Activated B cell treated with CpG ODN at 0.5 μM for 24 hours (primary cell): ENCODE data around the gene ZNF274. TPM values are rescaled to one million over a fixed set of nuclear protein-coding genes. Genes with fewer than 3 reads are reported as not detected.

Experiments used
- ATAC-seq: fragments of 200-7000 bp; cut with Tn5 transposase; one replicate; pipeline ENCODE4 v1.10.0; 2021; ENCODE audit warnings: low read depth, mild to moderate bottlenecking, moderate library complexity
- CTCF ChIA-PET: fragments of 350-600 bp; sonication (Branson Sonifier 250); formaldehyde crosslinking; loops from one replicate; lab custom pipeline; 2021; ENCODE audit warnings: antibody characterized with exemption; lab: Charles Lee
- POLR2A ChIA-PET: fragments of 350-600 bp; sonication (Branson Sonifier 250); formaldehyde crosslinking; loops from one replicate; lab custom pipeline; 2021; ENCODE audit warnings: antibody characterized with exemption; lab: Charles Lee
- DNase-seq: peaks from one replicate; pipeline ENCODE4 v3.0.0; 2022
- H3K27ac Mint-ChIP-seq: one replicate; pipeline ENCODE4 v1.8.0; 2020; ENCODE audit warnings: mixed read lengths
- H3K27me3 Mint-ChIP-seq: one replicate; pipeline ENCODE4 v1.8.0; 2021; ENCODE audit warnings: mixed read lengths
- H3K36me3 Mint-ChIP-seq: one replicate; pipeline ENCODE4 v1.8.0; 2021; ENCODE audit warnings: low read depth, mixed read lengths
- H3K4me1 Mint-ChIP-seq: one replicate; pipeline ENCODE4 v1.8.0; 2021; ENCODE audit warnings: mixed read lengths
- H3K4me3 Mint-ChIP-seq: one replicate; pipeline ENCODE4 v1.8.0; 2020; ENCODE audit warnings: mild to moderate bottlenecking, mixed read lengths
- H3K9me3 Mint-ChIP-seq: one replicate; pipeline ENCODE4 v1.8.0; 2020; ENCODE audit warnings: mixed read lengths
- CTCF ChIP-seq: fragments of 200-600 bp; IDR thresholded peaks from one replicate; pipeline ENCODE4 v1.8.0; 2022; ENCODE audit warnings: antibody characterized with exemption, mild to moderate bottlenecking
- intact Hi-C: fragments of 100-400 bp; cut with micrococcal nuclease; formaldehyde crosslinking; loops from one replicate; pipeline ENCODE4 v1.15.1; 2024
- total RNA-seq: library from RNA; stranded (reverse); gene quantifications from 2 replicates; pipeline ENCODE4 v1.2.3, GENCODE V29; 2022

ZNF274 gene
- total RNA-seq, 1 donor from 2014 or later: 50.3 TPM

DNA sequence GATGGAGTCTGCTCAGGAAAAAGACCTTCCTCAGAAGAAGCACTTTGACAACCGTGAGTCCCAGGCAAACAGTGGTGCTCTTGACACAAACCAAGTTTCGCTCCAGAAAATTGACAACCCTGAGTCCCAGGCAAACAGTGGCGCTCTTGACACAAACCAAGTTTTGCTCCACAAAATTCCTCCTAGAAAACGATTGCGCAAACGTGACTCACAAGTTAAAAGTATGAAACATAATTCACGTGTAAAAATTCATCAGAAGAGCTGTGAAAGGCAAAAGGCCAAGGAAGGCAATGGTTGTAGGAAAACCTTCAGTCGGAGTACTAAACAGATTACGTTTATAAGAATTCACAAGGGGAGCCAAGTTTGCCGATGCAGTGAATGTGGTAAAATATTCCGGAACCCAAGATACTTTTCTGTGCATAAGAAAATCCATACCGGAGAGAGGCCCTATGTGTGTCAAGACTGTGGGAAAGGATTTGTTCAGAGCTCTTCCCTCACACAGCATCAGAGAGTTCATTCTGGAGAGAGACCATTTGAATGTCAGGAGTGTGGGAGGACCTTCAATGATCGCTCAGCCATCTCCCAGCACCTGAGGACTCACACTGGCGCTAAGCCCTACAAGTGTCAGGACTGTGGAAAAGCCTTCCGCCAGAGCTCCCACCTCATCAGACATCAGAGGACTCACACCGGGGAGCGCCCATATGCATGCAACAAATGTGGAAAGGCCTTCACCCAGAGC is 29.6 kb downstream of the ZNF274 start:
- no peaks in the 10 kb centered on the region for H3K27me3 Mint-ChIP-seq

GRCh38 chr19:58213075-58213369 is 30.2 kb downstream of the ZNF274 start:
- no peaks in the 10 kb centered on the region for H3K27me3 Mint-ChIP-seq
- POLR2A ChIA-PET: no interaction called here

More for the DNA sequence above, 29.6 kb downstream of the ZNF274 start:
- intact Hi-C loops: no loop called here
- peak overlapping the region; percentile 12 for H3K27ac Mint-ChIP-seq
- peaks cover 65% of the 10 kb centered on the region for H3K36me3 Mint-ChIP-seq
- H3K4me3 Mint-ChIP-seq: no peak overlapping the region
- ATAC-seq (no peak), DNase-seq (no peak)
- H3K4me1 Mint-ChIP-seq: no peaks in the 10 kb centered on the region
- CTCF ChIA-PET: no interaction called here
- POLR2A ChIA-PET: no interaction called here
- peaks cover 67% of the 10 kb centered on the region for H3K9me3 Mint-ChIP-seq
- no peak for TF ChIP-seq CTCF

GRCh38 chr19:58217069-58217481 is 34.2 kb downstream of the ZNF274 start:
- peaks cover 22% of the 10 kb centered on the region for H3K36me3 Mint-ChIP-seq
- H3K4me1 Mint-ChIP-seq: no peaks in the 10 kb centered on the region
- DNase-seq: no peak
- ChIA-PET CTCF (no interaction called here), POLR2A (no interaction called here)
- intact Hi-C loops: no loop called here
- ATAC-seq: no peak
- H3K27ac Mint-ChIP-seq: no peak overlapping the region
- no peak overlapping the region for H3K4me3 Mint-ChIP-seq
- TF ChIP-seq CTCF: no peak
- H3K9me3 Mint-ChIP-seq: peaks cover 40% of the 10 kb centered on the region
- H3K27me3 Mint-ChIP-seq: no peaks in the 10 kb centered on the region

More at GRCh38 chr19:58213075-58213369, 30.2 kb downstream of the ZNF274 start:
- H3K27ac Mint-ChIP-seq: peak overlapping the region; percentile 12
- no peak overlapping the region for H3K4me3 Mint-ChIP-seq
- no peak for DNase-seq
- intact Hi-C loops: no loop called here
- no peaks in the 10 kb centered on the region for H3K4me1 Mint-ChIP-seq
- peaks cover 60% of the 10 kb centered on the region for H3K36me3 Mint-ChIP-seq
- H3K9me3 Mint-ChIP-seq: peaks cover 66% of the 10 kb centered on the region
- no peak for TF ChIP-seq CTCF
- ATAC-seq: no peak
- CTCF ChIA-PET: no interaction called here

DNA sequence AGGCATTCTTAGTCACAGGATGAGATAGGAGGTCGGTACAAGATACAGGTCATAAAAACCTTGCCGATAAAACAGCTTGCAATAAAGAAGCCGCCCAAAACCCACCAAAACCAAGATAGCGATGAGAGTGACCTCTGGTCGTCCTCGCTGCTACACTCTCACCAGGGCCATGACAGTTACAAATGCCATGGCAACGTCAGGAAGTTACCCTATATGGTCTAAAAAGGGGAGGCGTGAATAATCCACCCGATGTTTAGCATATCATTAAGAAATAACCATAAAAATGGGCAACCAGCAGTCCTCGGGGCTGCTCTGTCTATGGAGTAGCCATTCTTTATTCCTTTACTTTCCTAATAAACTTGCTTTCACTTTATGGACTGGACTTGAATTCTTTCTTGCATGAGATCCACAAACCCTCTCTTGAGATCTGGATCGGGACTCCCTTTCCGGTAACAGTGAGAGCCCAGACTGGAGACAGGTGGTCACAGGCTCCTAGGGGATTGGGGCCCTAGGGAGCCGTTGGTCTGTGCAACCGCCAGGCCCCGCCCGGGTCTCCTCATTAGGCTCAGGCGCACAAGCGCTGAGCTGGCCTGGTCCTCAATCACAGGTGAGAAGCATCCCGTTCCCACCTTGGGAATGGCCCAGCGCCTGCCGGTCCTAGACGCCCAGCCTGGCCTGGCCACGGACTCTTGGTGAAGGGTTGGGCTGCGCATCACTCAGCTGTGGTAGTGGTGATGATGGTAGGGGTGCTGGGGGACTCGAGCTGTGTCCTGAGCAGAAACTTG is 34.9 kb downstream of the ZNF274 start:
- POLR2A ChIA-PET: no interaction called here
- no peak for DNase-seq
- intact Hi-C loops: no loop called here
- no peaks in the 10 kb centered on the region for H3K27me3 Mint-ChIP-seq
- peaks cover 17% of the 10 kb centered on the region for H3K36me3 Mint-ChIP-seq
- no peak for ATAC-seq
- H3K4me1 Mint-ChIP-seq: no peaks in the 10 kb centered on the region
- H3K27ac Mint-ChIP-seq: no peak overlapping the region
- peaks cover 35% of the 10 kb centered on the region for H3K9me3 Mint-ChIP-seq
- TF ChIP-seq CTCF: no peak
- CTCF ChIA-PET: no interaction called here
- no peak overlapping the region for H3K4me3 Mint-ChIP-seq

DNA sequence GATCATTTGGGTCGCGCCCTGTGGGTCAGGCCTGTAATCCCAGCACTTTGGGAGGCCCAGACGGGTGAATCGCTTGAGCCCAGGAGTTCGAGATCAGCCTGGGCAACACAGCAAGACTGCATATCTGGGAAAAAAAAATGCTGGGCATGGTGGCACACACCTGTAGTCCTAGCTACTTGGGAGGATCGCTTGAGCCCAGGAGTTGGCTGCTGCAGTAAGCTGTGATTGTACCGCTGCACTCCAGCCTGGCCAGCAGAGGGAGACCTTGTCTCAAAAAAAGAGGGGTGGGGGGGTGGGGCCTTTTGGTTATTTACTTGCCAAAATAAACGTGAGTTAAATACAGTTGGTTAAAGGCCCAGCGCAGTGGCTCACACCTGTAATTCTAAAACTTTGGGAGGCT is 36.0 kb downstream of the ZNF274 start:
- DNase-seq (no peak), ATAC-seq (no peak)
- ChIA-PET CTCF (no interaction called here), POLR2A (interaction anchor here (0.5 to 0.7 kb wide), 2 partner anchors 14 to 857 kb away, joined by 6 read pairs; no protein-coding TSS in a partner anchor)
- Mint-ChIP-seq H3K4me1 (no peaks in the 10 kb centered on the region), H3K27ac (no peak overlapping the region), H3K4me3 (no peak overlapping the region), H3K9me3 (peaks cover 30% of the 10 kb centered on the region), H3K27me3 (no peaks in the 10 kb centered on the region), H3K36me3 (peaks cover 8% of the 10 kb centered on the region)
- TF ChIP-seq CTCF: no peak
- intact Hi-C loops: no loop called here
